C1 segment of cervical spinal cord (tissue), 14 donors: Measurements from ENCODE around the gene TPP2.
A peak's percentile ranks its signal among the peaks of the same experiment; 100 is the strongest.

Experiments
- DNase-seq, 14 donors: peaks; one replicate each; lab custom pipeline; 2025; lab: John Stamatoyannopoulos, UW

The TPP2 gene

GRCh38 chr13:102596147-102597028 is at the start of gene TPP2:
TPP2 (plus strand) TSS chr13:102596986; CDS start chr13:102597039, 53 bp downstream.
- DNase-seq: peak; percentile 78 to 98 (median 96)

DNA sequence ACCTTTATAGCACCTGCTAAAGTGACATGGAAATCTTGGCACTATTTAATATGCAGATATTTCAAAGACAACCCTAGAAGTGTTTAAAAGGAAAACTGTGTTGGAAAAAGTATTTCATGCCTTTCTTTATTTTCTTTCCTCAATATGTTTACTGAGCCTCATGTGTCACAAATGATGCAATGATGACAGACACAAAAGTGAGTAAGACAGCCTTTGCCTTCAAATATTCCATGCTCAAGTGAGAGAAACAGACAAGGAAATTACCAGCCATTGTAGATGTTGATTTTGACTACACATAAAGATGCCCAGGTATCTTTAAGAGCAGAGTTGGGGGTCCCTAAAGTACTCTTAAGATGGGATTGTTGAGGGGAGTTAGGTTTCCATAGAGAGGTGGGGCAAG is 48.0 kb upstream of the TPP2 start:
- DNase-seq: no peak

GRCh38 chr13:102550507-102550906 is 46.3 kb upstream of the TPP2 start:
- DNase-seq: no peak

DNA sequence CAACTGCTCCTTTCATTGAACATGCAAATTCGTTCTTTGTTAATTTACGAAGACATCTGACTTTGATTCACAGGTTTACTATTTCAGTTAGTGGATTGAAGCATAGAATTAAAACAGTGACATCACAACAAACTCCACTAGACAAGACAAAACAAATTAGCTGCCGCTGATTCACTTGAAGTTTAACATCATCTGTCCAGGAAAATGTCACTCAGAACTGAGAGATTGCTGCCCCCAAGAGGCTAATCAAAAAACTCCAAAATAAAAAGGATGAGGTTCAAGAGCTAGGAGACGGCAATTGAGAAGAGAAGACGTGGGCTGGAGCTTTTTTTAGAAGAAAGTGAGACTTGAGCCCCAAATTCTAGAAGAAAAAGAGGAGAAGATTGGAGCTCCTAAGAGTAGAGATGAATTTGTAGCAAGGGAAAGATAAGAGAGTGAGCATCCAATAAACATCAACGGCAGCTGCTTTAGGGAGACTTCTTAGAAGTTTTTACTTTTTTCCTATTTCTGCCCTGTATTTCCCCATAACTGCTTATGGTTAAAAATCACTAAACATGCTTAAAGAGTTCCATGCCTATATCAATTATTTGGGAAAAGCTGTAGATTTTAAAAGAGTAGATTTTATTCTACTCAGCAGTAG is 40.8 kb upstream of the TPP2 start:
- peak in 2 of 14 donors; percentile 2 to 44 for DNase-seq

- DNase-seq: peak in 1 of 14 donors; percentile 0
Observed at GRCh38 chr13:102556806-102557205, 40.0 kb upstream of the TPP2 start.

GRCh38 chr13:102558029-102558428 is 38.8 kb upstream of the TPP2 start:
- no peak for DNase-seq

DNA sequence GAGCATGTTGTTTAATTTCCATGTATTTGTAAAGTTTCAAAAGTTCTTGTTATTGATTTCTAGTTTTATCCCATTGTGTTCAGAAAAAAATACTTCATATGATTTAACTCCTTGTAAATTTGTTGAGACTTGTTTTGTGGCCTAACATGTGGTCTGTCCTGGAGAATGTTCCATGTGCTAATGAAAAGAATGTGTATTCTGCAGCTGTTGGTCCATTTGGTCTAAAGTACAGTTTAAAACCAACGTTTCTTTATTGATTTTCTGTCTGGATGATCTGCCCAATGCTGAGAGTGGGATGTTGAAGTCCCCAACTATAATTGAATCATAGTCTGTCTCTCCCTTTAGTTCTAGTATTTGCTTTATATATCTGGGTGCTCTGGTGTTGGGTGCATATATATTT is 34.9 kb upstream of the TPP2 start:
- no peak for DNase-seq

GRCh38 chr13:102563267-102563666 is 33.5 kb upstream of the TPP2 start:
- no peak for DNase-seq

- no peak for DNase-seq
Observed at GRCh38 chr13:102564564-102564963, 32.2 kb upstream of the TPP2 start.

DNA sequence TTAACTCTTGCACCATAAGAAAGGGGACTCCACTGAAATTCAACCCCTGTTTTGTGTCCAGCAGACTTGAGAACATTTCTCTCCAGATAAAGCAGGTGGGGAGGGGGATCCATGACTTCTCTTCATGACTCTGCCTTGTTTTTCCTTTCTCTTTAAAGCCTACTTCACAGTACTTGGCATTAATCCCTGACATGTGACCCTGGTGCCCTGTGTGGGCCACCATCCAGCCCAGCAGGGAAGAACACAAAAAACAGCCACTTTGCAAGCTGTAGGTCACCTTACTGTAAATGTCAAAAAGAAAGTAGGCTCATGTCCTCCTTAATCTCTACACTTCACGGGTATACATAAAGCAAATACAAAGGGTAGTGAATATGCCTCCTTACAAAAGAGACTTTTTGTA is 30.3 kb upstream of the TPP2 start:
- DNase-seq: no peak

GRCh38 chr13:102567857-102568256 is 28.9 kb upstream of the TPP2 start:
- DNase-seq: no peak

GRCh38 chr13:102569488-102569887 is 27.3 kb upstream of the TPP2 start:
- DNase-seq: no peak

- DNase-seq: no peak
Observed at GRCh38 chr13:102571075-102571474, 25.7 kb upstream of the TPP2 start.

DNA sequence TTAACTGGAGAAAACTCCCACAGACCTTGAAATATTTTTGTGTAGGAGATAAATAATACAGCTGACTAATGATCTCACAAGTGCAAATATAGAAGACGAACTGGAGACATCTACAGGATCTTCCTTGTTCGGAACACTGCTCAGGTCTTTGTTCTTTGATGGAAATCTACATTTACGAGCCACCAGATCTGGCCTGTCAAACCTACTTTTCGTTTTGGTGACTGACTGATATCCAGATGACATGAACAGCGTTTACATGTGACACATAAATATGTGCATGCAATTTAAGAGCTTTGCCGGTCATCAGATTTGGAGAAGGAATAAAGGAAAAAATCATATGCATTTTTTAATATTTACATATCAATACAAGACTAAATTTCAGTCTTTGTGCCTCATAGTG is 24.5 kb upstream of the TPP2 start:
- DNase-seq: no peak

GRCh38 chr13:102580552-102581169 is 16.1 kb upstream of the TPP2 start:
- peak in 3 of 14 donors; percentile 7 to 32 (median 13) for DNase-seq

- no peak for DNase-seq
Observed at GRCh38 chr13:102582256-102582655, 14.5 kb upstream of the TPP2 start.

- DNase-seq: no peak
Observed at GRCh38 chr13:102584434-102584833, 12.4 kb upstream of the TPP2 start.

- DNase-seq: no peak
Observed at GRCh38 chr13:102586615-102587014, 10.2 kb upstream of the TPP2 start.

- DNase-seq: no peak
Observed at GRCh38 chr13:102587916-102588315, 8.9 kb upstream of the TPP2 start.

DNA sequence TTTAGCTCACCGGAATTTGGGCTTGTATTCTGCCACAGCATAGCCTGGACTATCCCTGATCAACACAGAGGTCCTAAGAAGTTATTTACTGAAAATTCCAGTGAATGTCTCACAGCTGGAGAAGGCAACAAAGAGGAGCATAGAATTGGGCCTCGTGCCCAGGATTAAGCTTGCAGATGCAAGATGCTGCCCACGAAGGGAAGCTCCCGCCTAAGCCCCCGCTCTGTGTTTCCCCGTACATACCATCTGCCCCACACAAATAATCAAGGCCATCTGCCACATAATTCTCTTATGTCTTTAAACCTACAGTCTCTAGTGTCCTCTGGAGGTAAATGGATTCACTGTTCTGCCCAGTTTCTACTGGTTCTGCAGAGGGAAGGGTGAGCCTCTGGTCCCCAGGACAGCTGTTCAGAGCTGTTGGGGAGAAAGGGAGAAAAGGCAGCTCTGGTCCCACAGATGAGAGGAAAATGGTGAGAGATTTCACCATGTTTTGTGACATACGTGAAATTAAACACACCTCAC is 7.4 kb upstream of the TPP2 start:
- DNase-seq: peak in 1 of 14 donors; percentile 5

DNA sequence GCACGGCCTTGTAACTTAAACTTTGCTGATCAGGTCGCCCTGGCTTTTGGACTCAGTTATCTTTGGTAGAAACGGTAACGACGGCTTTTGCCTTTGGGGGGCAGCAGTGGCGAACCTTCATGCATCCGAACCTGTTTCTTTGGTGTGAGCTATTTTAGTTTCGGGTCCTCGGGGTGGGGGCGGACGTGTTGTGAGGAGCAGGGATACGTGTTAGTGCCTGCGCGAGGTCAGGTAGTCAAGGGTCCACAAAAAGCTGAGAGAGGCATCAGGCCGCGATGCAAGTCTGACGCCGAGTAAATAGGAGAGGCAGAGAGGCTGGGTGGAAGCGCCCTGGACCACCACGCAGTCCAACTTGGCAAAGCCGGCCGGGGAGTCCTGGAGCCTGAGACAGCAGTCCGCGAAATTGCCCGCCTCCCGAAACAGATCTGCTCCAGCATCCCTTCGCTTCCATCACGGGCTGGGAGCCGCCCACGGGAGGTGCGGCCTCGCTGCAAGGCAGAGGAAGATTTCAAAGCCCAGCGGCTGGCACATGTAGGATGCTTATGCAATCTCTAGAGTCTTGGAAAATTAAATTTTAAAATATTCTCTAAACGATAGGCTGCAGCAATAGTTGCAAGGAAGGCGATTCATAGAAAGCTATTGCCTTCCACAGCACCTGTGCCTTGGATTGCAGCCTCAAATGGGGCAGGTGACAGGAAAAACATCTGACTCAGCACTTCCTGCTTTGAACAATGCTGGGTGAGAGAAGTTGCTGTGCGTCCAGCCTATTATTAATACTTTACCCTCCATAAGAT is 4.6 kb upstream of the TPP2 start:
- peak; percentile 32 to 95 (median 72) for DNase-seq
